ENCODE data around the gene ROCK2.

- no peak for TF ChIP-seq CTCF (conservative IDR thresholded peaks at IDR 0.05)
- no peak for TF ChIP-seq EZH2 (IDR thresholded peaks at IDR 0.05; ENCODE audit: low read depth)
Measured at GRCh38 chr2:11168488-11168887, 175.9 kb downstream of the ROCK2 start.

All from PC-9 (cell line).